Lower leg skin (tissue), 3 donors: ENCODE measurements around the gene DIS3L2.

Source experiments
- CTCF ChIP-seq, 3 donors: fragments of 450-650 bp; IDR thresholded peaks; one replicate each; pipeline ENCODE4 v1.5.1; 2016; ENCODE audit warnings: antibody characterized with exemption in 3 of 3, mild to moderate bottlenecking in 3 of 3, moderate library complexity in 2 of 3
- POLR2A ChIP-seq, 2 donors: fragments of 450-650 bp; IDR thresholded peaks; one replicate each; pipeline ENCODE4 v1.6.1; 2016 to 2017; ENCODE audit warnings: antibody characterized with exemption in 2 of 2, mild to moderate bottlenecking in 1 of 2, moderate library complexity in 1 of 2

DNA sequence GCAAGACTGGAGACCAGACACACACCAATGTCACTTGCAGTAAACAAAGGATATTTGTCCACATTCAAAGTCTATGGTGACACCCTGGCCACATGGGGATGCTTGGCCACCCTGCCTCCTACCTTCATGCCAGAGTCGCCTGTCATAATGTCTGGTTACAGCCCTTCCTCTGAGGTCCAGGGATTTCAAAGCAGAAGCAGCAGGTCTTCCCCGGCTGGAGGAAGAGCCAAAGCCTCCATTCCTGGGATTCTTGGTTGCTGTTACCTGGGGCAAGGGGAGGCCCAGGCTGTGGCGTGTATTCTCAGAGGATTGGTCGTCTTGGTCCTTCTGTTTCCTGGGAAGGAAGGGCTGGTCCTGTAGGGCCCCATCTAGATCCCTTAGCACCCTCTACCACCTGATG, 414.7 kb downstream of the DIS3L2 start:
- TF ChIP-seq POLR2A (IDR thresholded peaks at IDR 0.05) (no peak), CTCF (IDR thresholded peaks at IDR 0.05) (no peak)
